BLaER1 (cell line): ENCODE results near the gene AKT3.
"Not testable (repeated sequence)": the region's sequence is repeated elsewhere in the genome, so short reads cannot be mapped to it uniquely, and the experiment has no call there.

Experiments used
- H3K27ac ChIP-seq: shearing (Covaris generic); formaldehyde crosslinking; 2 replicates; pipeline ENCODE4 v1.8.1; 2022
- H3K27me3 ChIP-seq: shearing (Covaris generic); formaldehyde crosslinking; 2 replicates; pipeline ENCODE4 v1.8.1; 2022
- H3K36me3 ChIP-seq: shearing (Covaris generic); formaldehyde crosslinking; 2 replicates; pipeline ENCODE4 v1.8.1; 2022
- H3K4me1 ChIP-seq: shearing (Covaris generic); formaldehyde crosslinking; 2 replicates; pipeline ENCODE4 v1.8.1; 2022
- H3K4me2 ChIP-seq: shearing (Covaris generic); formaldehyde crosslinking; 2 replicates; pipeline ENCODE4 v1.8.1; 2022
- H3K4me3 ChIP-seq: shearing (Covaris generic); formaldehyde crosslinking; 2 replicates; pipeline ENCODE4 v1.8.1; 2022
- H3K9ac ChIP-seq: shearing (Covaris generic); formaldehyde crosslinking; 2 replicates; pipeline ENCODE4 v1.8.1; 2022
- H3K9me3 ChIP-seq: shearing (Covaris generic); formaldehyde crosslinking; 2 replicates; pipeline ENCODE4 v1.8.1; 2022
- H4K20me1 ChIP-seq: shearing (Covaris generic); formaldehyde crosslinking; 2 replicates; pipeline ENCODE4 v1.8.1; 2022
- Cebpa-rat ChIP-seq: shearing (Covaris generic); IDR thresholded peaks from 2 replicates; pipeline ENCODE4 v1.8.1; 2022

Gene AKT3

GRCh38 chr1:243705585-243705984 is 144.5 kb downstream of the AKT3 start:
- TF ChIP-seq Cebpa-rat, result no peak
- Histone ChIP-seq H4K20me1 (peaks cover 18% of the 10 kb centered on the region; the same call in 1 of the 2 replicates), H3K4me2 (no peak overlapping the region), H3K27ac (no peak overlapping the region), H3K27me3 (no peaks in the 10 kb centered on the region), H3K9me3 (no peaks in the 10 kb centered on the region), H3K4me1 (peaks cover 3% of the 10 kb centered on the region), H3K4me3 (no peak overlapping the region), H3K9ac (no peak overlapping the region), H3K36me3 (peaks cover 4% of the 10 kb centered on the region; the same call in 1 of the 2 replicates)

GRCh38 chr1:243701872-243702271 is 148.2 kb downstream of the AKT3 start:
- Histone ChIP-seq H3K4me2 (no peak overlapping the region), H3K27ac (no peak overlapping the region), H3K4me3 (no peak overlapping the region), H3K9me3 (no peaks in the 10 kb centered on the region), H4K20me1 (peaks cover 16% of the 10 kb centered on the region; the same call in 1 of the 2 replicates), H3K36me3 (peaks cover 4% of the 10 kb centered on the region; the same call in 1 of the 2 replicates), H3K9ac (no peak overlapping the region), H3K4me1 (no peaks in the 10 kb centered on the region), H3K27me3 (no peaks in the 10 kb centered on the region)
- no peak; the same call in 1 of the 2 replicates for TF ChIP-seq Cebpa-rat

- Histone ChIP-seq H3K4me2 (no peak overlapping the region), H3K9me3 (no peaks in the 10 kb centered on the region), H3K27ac (no peak overlapping the region), H3K36me3 (peaks cover 10% of the 10 kb centered on the region; the same call in 1 of the 2 replicates), H3K27me3 (no peaks in the 10 kb centered on the region), H4K20me1 (no peaks in the 10 kb centered on the region), H3K4me1 (no peaks in the 10 kb centered on the region), H3K9ac (no peak overlapping the region), H3K4me3 (no peak overlapping the region)
- no peak for TF ChIP-seq Cebpa-rat
These were observed 156.2 kb downstream of the AKT3 start for GRCh38 chr1:243693800-243694199.

GRCh38 chr1:243686159-243686558 is 163.9 kb downstream of the AKT3 start:
- Histone ChIP-seq H3K9ac (no peak overlapping the region), H3K27ac (no peak overlapping the region)
- no peak for TF ChIP-seq Cebpa-rat

GRCh38 chr1:243680860-243681259 is 169.2 kb downstream of the AKT3 start:
- Histone ChIP-seq H3K4me1 (no peaks in the 10 kb centered on the region), H3K9me3 (no peaks in the 10 kb centered on the region), H4K20me1 (no peaks in the 10 kb centered on the region), H3K9ac (no peak overlapping the region), H3K4me3 (no peak overlapping the region), H3K27ac (no peak overlapping the region), H3K27me3 (no peaks in the 10 kb centered on the region), H3K4me2 (no peak overlapping the region), H3K36me3 (peaks cover 10% of the 10 kb centered on the region; the same call in 1 of the 2 replicates)
- TF ChIP-seq Cebpa-rat, result no peak

More at GRCh38 chr1:243686159-243686558, 163.9 kb downstream of the AKT3 start:
- Histone ChIP-seq H3K4me3 (no peak overlapping the region), H3K4me2 (no peak overlapping the region), H4K20me1 (no peaks in the 10 kb centered on the region), H3K27me3 (no peaks in the 10 kb centered on the region), H3K4me1 (no peaks in the 10 kb centered on the region), H3K9me3 (no peaks in the 10 kb centered on the region), H3K36me3 (peaks cover 17% of the 10 kb centered on the region)

GRCh38 chr1:243672539-243673074 is 177.4 kb downstream of the AKT3 start:
- Histone ChIP-seq H3K4me2 (no peak overlapping the region), H4K20me1 (no peaks in the 10 kb centered on the region), H3K36me3 (peaks cover 8% of the 10 kb centered on the region; the same call in 1 of the 2 replicates), H3K27me3 (no peaks in the 10 kb centered on the region), H3K4me3 (no peak overlapping the region), H3K27ac (no peak overlapping the region), H3K9ac (no peak overlapping the region), H3K4me1 (no peaks in the 10 kb centered on the region), H3K9me3 (no peaks in the 10 kb centered on the region)
- no peak for TF ChIP-seq Cebpa-rat

- TF ChIP-seq Cebpa-rat, result no peak
- Histone ChIP-seq H3K9ac (no peak overlapping the region), H4K20me1 (no peaks in the 10 kb centered on the region), H3K4me2 (no peak overlapping the region), H3K36me3 (no peaks in the 10 kb centered on the region), H3K4me3 (no peak overlapping the region), H3K27me3 (no peaks in the 10 kb centered on the region), H3K4me1 (no peaks in the 10 kb centered on the region), H3K9me3 (no peaks in the 10 kb centered on the region), H3K27ac (no peak overlapping the region)
These were observed 182.5 kb downstream of the AKT3 start for GRCh38 chr1:243667591-243667990.

GRCh38 chr1:243667133-243667532 is 182.9 kb downstream of the AKT3 start:
- no peak overlapping the region for H3K4me2 ChIP-seq
- H3K27ac ChIP-seq, result no peak overlapping the region
- no peaks in the 10 kb centered on the region for H3K4me1 ChIP-seq
- H3K4me3 ChIP-seq, result no peak overlapping the region
- H3K9me3 ChIP-seq, result no peaks in the 10 kb centered on the region
- H4K20me1 ChIP-seq, result no peaks in the 10 kb centered on the region
- no peak for TF ChIP-seq Cebpa-rat
- no peaks in the 10 kb centered on the region for H3K36me3 ChIP-seq
- no peak overlapping the region for H3K9ac ChIP-seq
- H3K27me3 ChIP-seq, result no peaks in the 10 kb centered on the region

- Histone ChIP-seq H3K4me2 (no peak overlapping the region), H3K9me3 (no peaks in the 10 kb centered on the region), H3K4me1 (no peaks in the 10 kb centered on the region), H3K4me3 (no peak overlapping the region), H3K36me3 (peaks cover 5% of the 10 kb centered on the region; the same call in 1 of the 2 replicates), H3K27me3 (no peaks in the 10 kb centered on the region), H4K20me1 (no peaks in the 10 kb centered on the region), H3K9ac (no peak overlapping the region), H3K27ac (no peak overlapping the region)
- TF ChIP-seq Cebpa-rat, result no peak
These were observed 186.4 kb downstream of the AKT3 start for GRCh38 chr1:243663651-243664050.

- H4K20me1 ChIP-seq, H3K4me2 ChIP-seq, H3K36me3 ChIP-seq, H3K4me1 ChIP-seq, H3K9me3 ChIP-seq, H3K9ac ChIP-seq, H3K4me3 ChIP-seq, H3K27ac ChIP-seq, H3K27me3 ChIP-seq: not testable (repeated sequence)
These were observed 187.9 kb downstream of the AKT3 start for GRCh38 chr1:243662169-243662568.

- no peaks in the 10 kb centered on the region for H3K27me3 ChIP-seq
- H3K9me3 ChIP-seq, result no peaks in the 10 kb centered on the region
- no peaks in the 10 kb centered on the region for H3K4me1 ChIP-seq
- TF ChIP-seq Cebpa-rat, result no peak
- H3K4me2 ChIP-seq, result no peak overlapping the region
- H3K36me3 ChIP-seq, result peaks cover 11% of the 10 kb centered on the region; the same call in 1 of the 2 replicates
- no peak overlapping the region for H3K27ac ChIP-seq
- H3K9ac ChIP-seq, result no peak overlapping the region
- H4K20me1 ChIP-seq, result no peaks in the 10 kb centered on the region
- no peak overlapping the region for H3K4me3 ChIP-seq
These were observed 191.4 kb downstream of the AKT3 start for GRCh38 chr1:243658594-243659105.
